ENCODE data around the gene CRYBG3. TPM values are rescaled to one million over a fixed set of nuclear protein-coding genes. Genes with fewer than 3 reads are reported as not detected.
A peak's percentile ranks its signal among the peaks of the same experiment; 100 is the strongest.

The CRYBG3 gene
- total RNA-seq, 2 experiments from 2014 or later: 2.2 to 2.4 TPM

GRCh38 chr3:97910931-97911351 is 89.1 kb downstream of the CRYBG3 start:
- Histone ChIP-seq H3K4me1 (ENCODE audit: insufficient read depth, low read length) (peaks cover 15% of the 10 kb centered on the region), H3K4me3 (ENCODE audit: low read length) (no peak overlapping the region), H3K9me3 (ENCODE audit: control insufficient read depth in 1 of 2, insufficient read depth in 1 of 2, low read length in 2 of 2) (no peaks in the 10 kb centered on the region), H3K27me3 (ENCODE audit: control insufficient read depth in 1 of 2, insufficient read depth in 2 of 2, low read length in 2 of 2) (no peaks in the 10 kb centered on the region), H3K27ac (ENCODE audit: low read depth in 1 of 2, low read length in 2 of 2) (peak overlapping the region in 1 of 2 donors; percentile 12), H3K36me3 (ENCODE audit: insufficient read depth, low read length) (no peaks in the 10 kb centered on the region)
- ChIA-PET POLR2A (interaction anchor here (0.7 to 1.4 kb wide), 4 partner anchors 29 to 90 kb away, joined by 3 to 4 read pairs (median 4); partner anchors contain the start of genes CRYBG3 and RIOX2), CTCF (no interaction called here)
- Mint-ChIP-seq H3K4me3 (peak overlapping the region; percentile 83), H3K27ac (peak overlapping the region; percentile 91), H3K27me3 (no peaks in the 10 kb centered on the region), H3K36me3 (ENCODE audit: low read depth) (peaks cover 24% of the 10 kb centered on the region), H3K4me1 (ENCODE audit: low read depth) (peaks cover 41% of the 10 kb centered on the region), H3K9me3 (no peaks in the 10 kb centered on the region)
- ATAC-seq (ENCODE audit: poor library complexity) (peak; percentile 83), DNase-seq (peak in 4 of 14 experiments; percentile 6 to 78 (median 58))
- TF ChIP-seq CTCF (IDR thresholded peaks at IDR 0.05): no peak
- intact Hi-C loops (cut with DNase I, micrococcal nuclease): loop anchor here in 1 of 2 experiments (5.0 to 10.0 kb wide), 2 partner anchors 64 to 89 kb away; partner anchors contain the start of genes CRYBG3 and RIOX2

- Mint-ChIP-seq H3K27me3 (no peaks in the 10 kb centered on the region), H3K9me3 (no peaks in the 10 kb centered on the region), H3K4me1 (ENCODE audit: low read depth) (peaks cover 41% of the 10 kb centered on the region), H3K27ac (peak overlapping the region; percentile 91), H3K4me3 (peak overlapping the region; percentile 83), H3K36me3 (ENCODE audit: low read depth) (peaks cover 24% of the 10 kb centered on the region)
- no peaks in the 10 kb centered on the region for H3K9me3 ChIP-seq (ENCODE audit: control insufficient read depth in 1 of 2, insufficient read depth in 1 of 2, low read length in 2 of 2)
- CTCF ChIA-PET: no interaction called here
- no peak overlapping the region for H3K4me3 ChIP-seq (ENCODE audit: low read length)
- no peak for ATAC-seq (ENCODE audit: poor library complexity)
- POLR2A ChIA-PET: interaction anchor here (0.7 to 1.4 kb wide), 4 partner anchors 29 to 90 kb away, joined by 3 to 4 read pairs (median 3); partner anchors contain the start of gene RIOX2
- DNase-seq: no peak
- peaks cover 15% of the 10 kb centered on the region for H3K4me1 ChIP-seq (ENCODE audit: insufficient read depth, low read length)
- peak overlapping the region in 1 of 2 donors; percentile 12 for H3K27ac ChIP-seq (ENCODE audit: low read depth in 1 of 2, low read length in 2 of 2)
- TF ChIP-seq CTCF (IDR thresholded peaks at IDR 0.05): no peak
- no peaks in the 10 kb centered on the region for H3K27me3 ChIP-seq (ENCODE audit: control insufficient read depth in 1 of 2, insufficient read depth in 2 of 2, low read length in 2 of 2)
- H3K36me3 ChIP-seq (ENCODE audit: insufficient read depth, low read length): no peaks in the 10 kb centered on the region
- intact Hi-C loops (cut with DNase I, micrococcal nuclease): loop anchor here in 1 of 2 experiments (5.0 to 10.0 kb wide), 2 partner anchors 63 to 89 kb away; partner anchors contain the start of genes CRYBG3 and RIOX2
These were observed 89.6 kb downstream of the CRYBG3 start for GRCh38 chr3:97911459-97911858.

GRCh38 chr3:97914388-97914787 is 92.6 kb downstream of the CRYBG3 start:
- Mint-ChIP-seq H3K27me3 (no peaks in the 10 kb centered on the region), H3K36me3 (ENCODE audit: low read depth) (peaks cover 34% of the 10 kb centered on the region), H3K4me1 (ENCODE audit: low read depth) (peaks cover 41% of the 10 kb centered on the region), H3K9me3 (no peaks in the 10 kb centered on the region), H3K4me3 (no peak overlapping the region), H3K27ac (peak overlapping the region; percentile 24)
- CTCF ChIA-PET: no interaction called here
- intact Hi-C loops (cut with DNase I, micrococcal nuclease): loop anchor here in 1 of 2 experiments (5.0 to 10.0 kb wide), 2 partner anchors 60 to 92 kb away; partner anchors contain the start of genes CRYBG3 and RIOX2
- no peak for TF ChIP-seq CTCF (IDR thresholded peaks at IDR 0.05)
- peaks cover 15% of the 10 kb centered on the region for H3K4me1 ChIP-seq (ENCODE audit: insufficient read depth, low read length)
- ATAC-seq (ENCODE audit: poor library complexity) (no peak), DNase-seq (peak in 1 of 14 experiments; percentile 4)
- H3K27me3 ChIP-seq (ENCODE audit: control insufficient read depth in 1 of 2, insufficient read depth in 2 of 2, low read length in 2 of 2): no peaks in the 10 kb centered on the region
- no peaks in the 10 kb centered on the region for H3K36me3 ChIP-seq (ENCODE audit: insufficient read depth, low read length)
- no peak overlapping the region for H3K27ac ChIP-seq (ENCODE audit: low read depth in 1 of 2, low read length in 2 of 2)
- POLR2A ChIA-PET: interaction anchor here (1.5 kb wide), 1 partner anchor 93 kb away, joined by 10 read pairs; the partner anchor contains the start of gene CRYBG3
- H3K4me3 ChIP-seq (ENCODE audit: low read length): no peak overlapping the region
- H3K9me3 ChIP-seq (ENCODE audit: control insufficient read depth in 1 of 2, insufficient read depth in 1 of 2, low read length in 2 of 2): no peaks in the 10 kb centered on the region
